GM18909 (cell line): ENCODE measurements around the gene ENOPH1.
"Not testable (repeated sequence)": the region's sequence is repeated elsewhere in the genome, so short reads cannot be mapped to it uniquely, and the experiment has no call there.

Experiments
- ATAC-seq: cut with Tn5 transposase; IDR thresholded peaks from one replicate; pipeline ENCODE4 v1.9.1; 2021; ENCODE audit warnings: mild to moderate bottlenecking; ENCODE audit not compliant: unreplicated experiment, poor library complexity

Gene ENOPH1

GRCh38 chr4:82463221-82463620, 32.8 kb downstream of the ENOPH1 start:
- ATAC-seq: no peak

GRCh38 chr4:82467471-82467870, 37.1 kb downstream of the ENOPH1 start:
- no peak for ATAC-seq

- no peak for ATAC-seq
Observed at GRCh38 chr4:82469791-82470345, 39.5 kb downstream of the ENOPH1 start.

- not testable (repeated sequence) for ATAC-seq
Observed at GRCh38 chr4:82473080-82473479, 42.7 kb downstream of the ENOPH1 start.

GRCh38 chr4:82473621-82474164, 43.3 kb downstream of the ENOPH1 start:
- ATAC-seq: no peak

- not testable (repeated sequence) for ATAC-seq
Observed at GRCh38 chr4:82475931-82476330, 45.5 kb downstream of the ENOPH1 start.

GRCh38 chr4:82477469-82477868, 47.1 kb downstream of the ENOPH1 start:
- not testable (repeated sequence) for ATAC-seq

- ATAC-seq: no peak
Observed at GRCh38 chr4:82479562-82479961, 49.2 kb downstream of the ENOPH1 start.

GRCh38 chr4:82480771-82481505, 50.5 kb downstream of the ENOPH1 start:
- no peak for ATAC-seq

- ATAC-seq: no peak
Observed at GRCh38 chr4:82481506-82481840, 51.1 kb downstream of the ENOPH1 start.

GRCh38 chr4:82482387-82482786, 52.0 kb downstream of the ENOPH1 start:
- no peak for ATAC-seq

GRCh38 chr4:82484996-82485783, 54.8 kb downstream of the ENOPH1 start:
- no peak for ATAC-seq

- no peak for ATAC-seq
Observed at GRCh38 chr4:82489076-82489475, 58.7 kb downstream of the ENOPH1 start.

- no peak for ATAC-seq
Observed at GRCh38 chr4:82489987-82490386, 59.6 kb downstream of the ENOPH1 start.

- no peak for ATAC-seq
Observed at GRCh38 chr4:82491251-82491960, 61.0 kb downstream of the ENOPH1 start.

- ATAC-seq: no peak
Observed at GRCh38 chr4:82493721-82494425, 63.5 kb downstream of the ENOPH1 start.

GRCh38 chr4:82495666-82496065, 65.3 kb downstream of the ENOPH1 start:
- ATAC-seq: no peak

GRCh38 chr4:82496349-82496748, 66.0 kb downstream of the ENOPH1 start:
- no peak for ATAC-seq

- ATAC-seq: no peak
Observed at GRCh38 chr4:82499738-82500434, 69.5 kb downstream of the ENOPH1 start.
